ENCODE data around the gene PAF1. TPM values are rescaled to one million over a fixed set of nuclear protein-coding genes. Genes with fewer than 3 reads are reported as not detected.
"Not testable (repeated sequence)": the region's sequence is repeated elsewhere in the genome, so short reads cannot be mapped to it uniquely, and the experiment has no call there.

PAF1 gene
- total RNA-seq, 1 experiment from 2014 or later: 69.0 TPM

- DNase-seq (ENCODE audit: low read depth): no peak
These were observed 7.7 kb downstream of the PAF1 start for GRCh38 chr19:39382991-39383828.

GRCh38 chr19:39381910-39382611, 8.8 kb downstream of the PAF1 start:
- no peak for DNase-seq (ENCODE audit: low read depth)

GRCh38 chr19:39380521-39381502, 10.1 kb downstream of the PAF1 start:
- DNase-seq (ENCODE audit: low read depth): no peak

GRCh38 chr19:39379865-39380396, 11.0 kb downstream of the PAF1 start:
- DNase-seq (ENCODE audit: low read depth): no peak

- DNase-seq (ENCODE audit: low read depth): not testable (repeated sequence)
These were observed 11.5 kb downstream of the PAF1 start for GRCh38 chr19:39379366-39379765.

- DNase-seq (ENCODE audit: low read depth): no peak
These were observed 13.2 kb downstream of the PAF1 start for GRCh38 chr19:39377373-39378362.

- no peak for DNase-seq (ENCODE audit: low read depth)
These were observed 15.0 kb downstream of the PAF1 start for GRCh38 chr19:39375929-39376328.

GRCh38 chr19:39372941-39373340, 18.0 kb downstream of the PAF1 start:
- DNase-seq (ENCODE audit: low read depth): peak; percentile 32

GRCh38 chr19:39372047-39372802, 18.7 kb downstream of the PAF1 start:
- peak; percentile 95 for DNase-seq (ENCODE audit: low read depth)

- DNase-seq (ENCODE audit: low read depth): peak; percentile 11
These were observed 20.2 kb downstream of the PAF1 start for GRCh38 chr19:39370735-39371134.

GRCh38 chr19:39369200-39369599, 21.7 kb downstream of the PAF1 start:
- no peak for DNase-seq (ENCODE audit: low read depth)

GRCh38 chr19:39365531-39365930, 25.4 kb downstream of the PAF1 start:
- no peak for DNase-seq (ENCODE audit: low read depth)

GRCh38 chr19:39363901-39364457, 26.9 kb downstream of the PAF1 start:
- peak; percentile 20 for DNase-seq (ENCODE audit: low read depth)

- peak; percentile 76 for DNase-seq (ENCODE audit: low read depth)
These were observed 27.9 kb downstream of the PAF1 start for GRCh38 chr19:39362682-39363657.

GRCh38 chr19:39360599-39360998, 30.3 kb downstream of the PAF1 start:
- no peak for DNase-seq (ENCODE audit: low read depth)

GRCh38 chr19:39359026-39359425, 31.9 kb downstream of the PAF1 start:
- DNase-seq (ENCODE audit: low read depth): no peak

GRCh38 chr19:39356647-39357046, 34.3 kb downstream of the PAF1 start:
- DNase-seq (ENCODE audit: low read depth): no peak

GRCh38 chr19:39356073-39356472, 34.8 kb downstream of the PAF1 start:
- no peak for DNase-seq (ENCODE audit: low read depth)

Data from M059J (cell line).